Activated naive CD4-positive, alpha-beta T cell treated with anti-CD3 and anti-CD28 coated beads, Interleukin-2, amount 10 ng/mL, durations not matched to agents 7 days and 5 days (primary cell): Measurements from ENCODE around the gene YKT6.

Experiments used
- CTCF ChIA-PET: fragments of 350-600 bp; sonication (Branson Sonifier 250); formaldehyde crosslinking; loops from one replicate; lab custom pipeline; 2021; ENCODE audit warnings: antibody characterized with exemption; lab: Charles Lee
- DNase-seq: peaks from one replicate; pipeline ENCODE4 v3.0.0-alpha.2; 2020
- H3K27ac Mint-ChIP-seq: one replicate; pipeline ENCODE4 v1.8.0; 2021; ENCODE audit warnings: mild to moderate bottlenecking, moderate library complexity, mixed read lengths
- H3K27me3 Mint-ChIP-seq: one replicate; pipeline ENCODE4 v1.8.0; 2021; ENCODE audit warnings: mild to moderate bottlenecking, mixed read lengths
- H3K36me3 Mint-ChIP-seq: one replicate; pipeline ENCODE4 v1.8.0; 2021; ENCODE audit warnings: mixed read lengths
- H3K4me1 Mint-ChIP-seq: one replicate; pipeline ENCODE4 v1.8.0; 2021; ENCODE audit warnings: mixed read lengths
- H3K4me3 Mint-ChIP-seq: one replicate; pipeline ENCODE4 v1.8.0; 2021; ENCODE audit warnings: mild to moderate bottlenecking, moderate library complexity, mixed read lengths
- H3K9me3 Mint-ChIP-seq: one replicate; pipeline ENCODE4 v1.8.0; 2021; ENCODE audit warnings: mixed read lengths

The YKT6 gene

DNA sequence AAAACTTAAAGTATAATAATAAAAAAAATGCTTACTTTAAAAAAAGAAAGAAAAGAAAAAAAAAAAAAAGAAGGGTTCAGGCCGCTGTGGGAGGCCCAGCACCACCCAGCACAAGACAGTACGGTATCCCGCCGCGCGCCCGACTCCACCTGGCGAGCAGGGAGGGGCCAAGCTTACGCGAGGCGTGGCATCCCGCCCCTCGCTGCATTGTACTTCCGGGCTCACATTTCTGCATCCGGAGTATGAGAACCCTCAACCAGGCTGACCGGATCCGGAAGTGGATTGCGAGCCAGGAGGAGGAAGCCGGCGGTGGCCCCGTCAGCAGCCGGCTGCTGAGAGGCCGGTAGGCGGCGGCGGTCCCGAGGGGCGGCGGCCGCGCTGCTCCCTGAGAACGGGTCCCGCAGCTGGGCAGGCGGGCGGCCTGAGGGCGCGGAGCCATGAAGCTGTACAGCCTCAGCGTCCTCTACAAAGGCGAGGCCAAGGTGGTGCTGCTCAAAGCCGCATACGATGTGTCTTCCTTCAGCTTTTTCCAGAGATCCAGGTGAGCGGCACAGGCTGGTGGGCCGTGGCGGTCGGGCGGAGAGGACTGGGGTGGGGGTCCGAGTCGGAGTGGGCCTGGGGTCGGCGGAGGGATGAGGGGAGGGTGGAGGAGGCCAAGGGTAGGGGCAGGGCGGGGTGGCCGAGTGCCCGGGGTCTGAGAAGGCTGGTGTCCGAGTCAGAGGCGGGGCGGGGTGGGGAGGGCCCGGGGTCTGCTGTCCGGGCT is at the start of gene YKT6:
Gene YKT6, plus strand, starts transcription at position 280 of the 763 bp plus-strand sequence. Its CDS starts 158 bp downstream, at position 438.
- CTCF ChIA-PET: interaction anchor here (0.9 to 1.2 kb wide), 2 partner anchors 57 to 364 kb away, joined by 3 to 4 read pairs; no protein-coding TSS in a partner anchor
- Mint-ChIP-seq H3K9me3 (no peaks in the 10 kb centered on the region), H3K4me3 (peak within 1 kb of the TSS; percentile 85), H3K36me3 (peaks cover 14% of the 10 kb centered on the region), H3K4me1 (peaks cover 37% of the 10 kb centered on the region), H3K27me3 (peaks cover 11% of the 10 kb centered on the region), H3K27ac (peak within 1 kb of the TSS; percentile 84)
- DNase-seq: peak; percentile 97

DNA sequence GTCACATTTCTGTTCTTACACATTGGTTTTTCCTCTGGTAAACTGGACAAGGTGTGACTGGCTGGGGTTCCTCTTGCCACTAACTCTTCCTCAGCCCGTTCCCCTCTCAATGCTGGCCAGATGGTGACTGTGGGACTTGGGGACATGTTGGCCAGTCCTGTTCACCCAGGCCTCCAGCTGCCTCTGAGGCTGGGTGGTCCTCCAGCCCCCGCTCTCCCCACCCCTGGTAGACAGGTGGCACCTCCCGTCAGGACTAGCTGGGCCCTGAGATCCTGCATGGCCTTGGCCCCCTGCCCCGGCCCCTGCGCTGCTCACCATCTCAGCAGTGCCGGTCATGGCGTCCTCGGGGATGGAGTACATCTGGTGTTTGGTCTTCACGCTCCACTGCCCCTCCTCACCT is 48.8 kb upstream of the YKT6 start:
- Mint-ChIP-seq H3K27ac (no peak overlapping the region), H3K9me3 (no peaks in the 10 kb centered on the region), H3K27me3 (peaks cover 23% of the 10 kb centered on the region), H3K36me3 (no peaks in the 10 kb centered on the region), H3K4me1 (no peaks in the 10 kb centered on the region), H3K4me3 (no peak overlapping the region)
- CTCF ChIA-PET: no interaction called here
- DNase-seq: peak; percentile 8

DNA sequence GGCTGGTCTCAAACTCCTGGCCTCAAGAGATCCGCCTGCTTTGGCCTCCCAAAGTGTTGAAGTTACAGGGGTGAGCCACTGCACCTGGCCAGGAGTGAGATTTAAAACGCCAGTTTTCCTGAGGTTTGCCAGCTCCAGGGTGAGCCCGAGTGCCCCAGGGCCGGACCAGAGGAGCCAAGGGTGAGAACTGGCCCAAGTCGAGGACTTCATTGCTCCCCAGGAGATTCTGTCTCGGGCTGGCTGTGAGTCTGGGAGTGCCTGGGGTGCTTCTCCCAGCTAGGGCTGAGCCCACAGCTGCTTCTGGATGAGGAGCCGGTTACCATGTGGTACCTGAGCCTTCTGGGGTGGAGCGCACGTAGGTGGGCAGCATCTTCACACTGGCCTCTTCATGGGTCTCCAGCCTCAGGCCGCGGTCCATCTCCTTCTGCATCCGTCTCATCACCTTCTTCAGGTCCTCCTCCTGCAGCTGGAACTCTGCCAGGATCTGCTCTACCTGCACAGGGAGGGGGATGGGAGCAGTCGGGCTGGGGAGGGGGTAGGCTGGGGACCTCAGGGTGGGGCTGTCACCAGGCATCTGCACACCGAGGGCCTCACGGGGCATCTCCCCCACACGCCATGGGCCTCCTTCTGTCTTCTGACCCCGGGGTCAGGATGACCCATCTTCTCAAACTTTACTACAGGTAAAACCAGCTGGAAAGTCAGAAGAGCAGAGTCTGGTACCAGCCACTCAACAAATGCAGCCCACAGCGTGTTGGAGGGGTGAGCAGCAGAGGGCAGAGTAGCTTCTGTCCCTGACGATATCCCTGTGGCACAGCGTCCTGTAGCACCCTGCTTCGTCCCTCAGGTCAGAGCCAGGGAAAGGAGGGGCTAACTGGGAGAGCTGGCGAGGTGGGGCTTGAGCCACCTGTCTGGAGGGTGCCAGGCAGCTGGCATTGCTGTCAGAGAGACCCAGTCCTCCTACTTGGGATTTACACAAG is 47.5 kb upstream of the YKT6 start:
- DNase-seq: no peak
- Mint-ChIP-seq H3K4me1 (no peaks in the 10 kb centered on the region), H3K27ac (no peak overlapping the region), H3K4me3 (no peak overlapping the region), H3K36me3 (no peaks in the 10 kb centered on the region), H3K27me3 (peaks cover 11% of the 10 kb centered on the region), H3K9me3 (no peaks in the 10 kb centered on the region)
- CTCF ChIA-PET: no interaction called here

DNA sequence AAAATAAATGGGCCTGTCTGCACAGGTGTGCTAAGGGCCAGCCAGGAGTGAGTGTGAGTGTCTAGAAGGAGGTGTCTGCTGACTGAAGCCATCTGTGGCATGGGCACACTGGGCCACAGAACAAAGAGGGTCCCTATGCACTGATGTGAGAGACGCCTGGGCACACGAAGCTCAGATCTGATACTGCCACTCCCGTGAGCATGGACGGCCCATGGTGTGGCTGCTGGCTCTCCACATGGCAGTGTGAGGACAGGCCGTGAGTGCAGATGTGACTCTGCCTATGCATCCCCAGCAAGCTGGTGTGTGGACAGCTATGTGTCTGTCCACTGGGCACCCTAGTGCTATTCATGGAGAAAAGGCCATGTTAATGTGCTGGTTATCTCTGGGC is 46.8 kb upstream of the YKT6 start:
- Mint-ChIP-seq H3K4me1 (no peaks in the 10 kb centered on the region), H3K36me3 (no peaks in the 10 kb centered on the region), H3K27ac (no peak overlapping the region), H3K4me3 (no peak overlapping the region), H3K9me3 (no peaks in the 10 kb centered on the region), H3K27me3 (peaks cover 8% of the 10 kb centered on the region)
- no peak for DNase-seq
- CTCF ChIA-PET: interaction anchor here (1.2 kb wide), 1 partner anchor 12 kb away, joined by 3 read pairs; no protein-coding TSS in a partner anchor

DNA sequence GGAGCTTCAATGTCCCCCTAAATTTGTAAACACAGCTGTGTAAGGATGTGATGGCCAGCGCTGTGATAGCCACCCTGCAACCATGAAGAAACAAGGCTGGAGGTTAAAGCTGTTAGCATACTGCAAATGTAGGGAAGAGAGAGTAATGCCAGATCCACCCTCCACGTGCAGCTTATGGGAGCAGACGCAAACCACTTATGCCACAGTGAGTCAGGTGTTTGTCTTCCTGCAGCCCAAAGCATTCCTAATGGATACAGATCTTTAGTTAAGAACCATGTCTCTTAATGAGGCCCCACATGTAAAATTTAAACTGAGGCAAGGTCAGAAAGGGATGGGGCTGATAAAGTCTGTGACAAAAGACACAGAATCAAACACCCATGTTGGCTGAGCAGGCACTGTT is 46.1 kb upstream of the YKT6 start:
- H3K27ac Mint-ChIP-seq: no peak overlapping the region
- H3K27me3 Mint-ChIP-seq: peaks cover 9% of the 10 kb centered on the region
- no peak overlapping the region for H3K4me3 Mint-ChIP-seq
- no peaks in the 10 kb centered on the region for H3K4me1 Mint-ChIP-seq
- H3K36me3 Mint-ChIP-seq: no peaks in the 10 kb centered on the region
- DNase-seq: no peak
- H3K9me3 Mint-ChIP-seq: no peaks in the 10 kb centered on the region
- CTCF ChIA-PET: interaction anchor here (1.2 kb wide), 1 partner anchor 13 kb away, joined by 3 read pairs; no protein-coding TSS in a partner anchor

DNA sequence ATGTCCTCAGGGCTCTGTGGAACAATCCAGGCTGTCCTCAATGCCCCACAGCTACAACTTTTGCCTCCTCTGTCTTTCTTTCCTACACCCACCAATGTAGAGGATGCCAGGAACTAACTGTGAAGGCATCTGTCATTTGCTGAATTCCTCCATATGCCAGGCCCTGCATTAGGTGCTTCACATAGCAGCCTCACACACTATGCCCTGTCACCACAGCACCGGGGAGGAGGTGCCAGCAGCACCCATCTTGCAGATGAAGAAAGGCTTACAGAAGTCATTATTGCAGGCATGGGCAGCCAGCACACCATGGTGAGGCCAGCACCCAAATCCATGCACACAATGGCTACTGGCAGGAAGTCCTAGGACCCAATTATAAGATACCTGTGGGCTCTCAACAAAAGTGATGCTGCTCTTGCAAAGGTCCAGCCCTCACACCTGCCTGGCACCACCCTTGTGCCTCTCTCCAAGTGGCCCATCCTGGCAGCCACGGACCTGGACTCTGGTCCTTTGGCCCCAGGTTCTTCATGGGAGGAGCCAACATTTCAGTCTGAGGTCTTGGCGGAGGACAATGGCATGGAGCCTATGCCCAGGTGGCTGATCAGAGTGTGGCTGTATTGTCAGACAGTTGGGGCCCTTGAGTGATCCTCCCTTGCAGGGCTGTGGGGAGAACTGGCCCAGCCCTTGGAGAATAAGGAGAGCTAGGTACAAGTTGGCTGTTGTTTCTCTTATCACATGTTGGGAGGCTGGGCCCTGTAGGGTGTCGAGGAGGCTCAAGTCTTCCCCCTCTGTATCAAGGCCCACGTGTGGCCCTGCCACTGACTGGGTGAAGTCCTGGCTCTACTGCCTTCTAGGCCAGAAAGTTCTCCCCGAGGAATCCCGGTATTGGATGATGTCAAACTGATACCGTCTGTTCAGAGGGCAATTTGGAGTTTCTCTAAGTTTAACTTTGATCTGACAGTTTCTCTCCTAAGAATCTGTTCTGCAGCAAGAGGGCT is 45.3 kb upstream of the YKT6 start:
- H3K27me3 Mint-ChIP-seq: peaks cover 12% of the 10 kb centered on the region
- DNase-seq: peak; percentile 15
- CTCF ChIA-PET: interaction anchor here (1.2 kb wide), 1 partner anchor 14 kb away, joined by 3 read pairs; no protein-coding TSS in a partner anchor
- H3K27ac Mint-ChIP-seq: no peak overlapping the region
- no peaks in the 10 kb centered on the region for H3K36me3 Mint-ChIP-seq
- no peaks in the 10 kb centered on the region for H3K9me3 Mint-ChIP-seq
- H3K4me3 Mint-ChIP-seq: no peak overlapping the region
- H3K4me1 Mint-ChIP-seq: no peaks in the 10 kb centered on the region

DNA sequence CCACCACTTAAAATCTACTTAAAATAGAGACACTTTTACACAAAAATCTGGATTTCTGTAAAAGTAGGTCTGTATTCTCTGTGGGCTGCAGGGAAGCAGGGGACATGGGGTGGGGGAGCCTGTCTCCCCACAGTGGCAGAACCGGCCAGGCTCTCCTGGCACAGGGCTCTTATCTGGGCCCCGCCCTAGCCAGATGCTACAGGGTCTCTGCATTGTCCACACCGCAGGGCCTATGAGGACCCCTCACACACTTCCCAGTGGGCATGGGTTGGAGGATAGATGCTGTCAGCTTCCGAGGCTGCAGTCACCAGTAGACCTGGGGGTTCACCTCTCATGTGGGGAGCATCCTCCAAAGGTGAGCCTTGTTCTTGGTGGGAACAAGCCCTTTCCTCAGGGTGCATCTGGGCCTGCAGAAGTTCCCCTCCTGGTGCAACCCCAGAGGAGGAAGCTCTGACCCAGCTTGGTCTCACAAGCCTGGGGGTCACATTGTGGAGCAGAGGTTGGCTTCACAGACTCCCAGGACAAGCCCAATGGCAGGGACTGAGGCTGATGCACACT is 44.2 kb upstream of the YKT6 start:
- H3K27me3 Mint-ChIP-seq: peaks cover 17% of the 10 kb centered on the region
- no peaks in the 10 kb centered on the region for H3K9me3 Mint-ChIP-seq
- H3K27ac Mint-ChIP-seq: no peak overlapping the region
- H3K4me1 Mint-ChIP-seq: no peaks in the 10 kb centered on the region
- CTCF ChIA-PET: no interaction called here
- H3K4me3 Mint-ChIP-seq: no peak overlapping the region
- no peaks in the 10 kb centered on the region for H3K36me3 Mint-ChIP-seq
- peak; percentile 14 for DNase-seq

DNA sequence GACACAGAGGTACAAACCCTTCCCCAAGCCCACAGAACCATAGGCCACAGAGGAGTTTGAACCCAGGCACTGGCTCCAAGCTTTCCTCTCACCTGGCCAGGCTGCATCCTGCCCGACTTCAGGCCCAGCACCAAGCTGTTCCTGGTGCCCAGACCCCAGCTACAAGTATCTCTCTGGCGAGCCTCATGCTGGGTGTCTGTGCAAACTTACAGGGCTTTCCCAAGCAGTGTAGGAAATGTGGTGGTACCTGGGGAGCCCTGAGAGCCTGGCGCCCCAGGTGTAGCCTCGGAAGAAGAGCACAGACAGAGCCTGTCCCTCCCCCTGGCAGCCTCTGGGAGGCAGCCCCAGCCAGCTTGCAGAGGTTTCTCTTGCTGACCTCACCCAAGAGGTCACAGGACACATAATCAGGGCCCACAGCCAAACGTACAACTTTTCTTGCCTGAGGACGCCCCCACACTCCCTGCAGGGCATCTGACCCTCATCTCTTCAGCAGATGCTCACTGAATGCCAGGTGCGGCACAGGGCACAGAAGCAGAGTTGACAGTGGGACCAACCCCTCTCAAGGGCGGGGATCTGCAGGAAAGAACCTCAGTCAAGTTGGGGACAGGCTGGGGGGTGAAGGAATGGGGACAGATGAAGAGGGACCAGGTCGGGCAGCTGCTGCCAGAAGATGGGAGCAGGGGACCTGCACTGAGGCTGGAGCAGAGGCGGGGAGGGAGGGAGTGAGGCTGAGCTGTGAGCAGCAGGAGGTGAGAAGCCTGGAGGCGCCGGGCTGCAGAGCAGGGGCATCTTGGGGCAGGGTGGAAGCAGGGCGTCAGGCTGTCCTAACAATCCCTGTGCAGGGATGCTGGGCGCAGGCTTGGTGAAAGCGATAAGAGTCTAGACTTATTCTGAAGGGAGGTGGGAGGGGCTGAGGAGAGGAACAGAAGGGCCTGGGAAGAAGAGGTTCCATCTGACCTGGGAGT is 43.4 kb upstream of the YKT6 start:
- Mint-ChIP-seq H3K36me3 (no peaks in the 10 kb centered on the region), H3K27me3 (peaks cover 21% of the 10 kb centered on the region), H3K4me3 (no peak overlapping the region), H3K4me1 (no peaks in the 10 kb centered on the region), H3K9me3 (no peaks in the 10 kb centered on the region), H3K27ac (no peak overlapping the region)
- peak; percentile 14 for DNase-seq
- CTCF ChIA-PET: no interaction called here

DNA sequence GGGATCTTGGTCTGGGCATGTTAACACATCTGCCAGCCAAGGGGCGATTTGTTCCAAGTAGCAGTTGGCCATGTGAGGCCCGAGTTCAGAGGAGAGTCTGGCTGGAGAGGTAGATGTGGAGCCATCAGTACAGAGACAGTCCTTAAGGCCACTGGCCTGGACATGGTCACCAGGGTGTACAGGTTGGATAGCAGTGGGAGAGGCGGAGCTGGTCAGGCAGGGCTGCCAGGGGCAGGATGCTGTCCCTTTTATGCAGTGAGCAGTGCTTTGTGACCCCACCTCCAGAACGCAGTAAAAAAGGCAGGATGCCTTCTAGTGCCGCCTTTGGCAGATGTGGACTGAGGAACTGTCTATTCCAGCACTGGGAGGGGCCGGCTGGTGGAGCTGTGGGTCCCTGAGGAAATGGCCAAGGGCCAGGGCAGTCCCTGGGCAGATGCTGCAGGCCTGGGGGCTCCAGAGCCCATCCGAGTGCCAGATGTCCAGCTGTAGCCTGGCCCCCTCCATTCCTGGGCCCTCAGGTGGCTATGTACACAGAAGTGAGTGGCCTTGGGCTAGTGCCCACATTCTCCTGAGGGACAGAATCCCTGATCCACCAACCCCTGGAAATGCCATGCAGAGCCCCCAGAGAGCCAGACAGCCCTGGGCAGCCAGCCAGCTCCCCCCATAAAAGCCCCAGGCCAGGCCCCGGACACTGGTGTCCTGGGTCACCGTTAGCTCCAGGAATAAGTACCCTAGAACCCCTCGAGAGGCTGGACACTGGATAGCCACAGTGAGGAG is 42.5 kb upstream of the YKT6 start:
- no peak overlapping the region for H3K4me3 Mint-ChIP-seq
- H3K27ac Mint-ChIP-seq: no peak overlapping the region
- CTCF ChIA-PET: no interaction called here

DNA sequence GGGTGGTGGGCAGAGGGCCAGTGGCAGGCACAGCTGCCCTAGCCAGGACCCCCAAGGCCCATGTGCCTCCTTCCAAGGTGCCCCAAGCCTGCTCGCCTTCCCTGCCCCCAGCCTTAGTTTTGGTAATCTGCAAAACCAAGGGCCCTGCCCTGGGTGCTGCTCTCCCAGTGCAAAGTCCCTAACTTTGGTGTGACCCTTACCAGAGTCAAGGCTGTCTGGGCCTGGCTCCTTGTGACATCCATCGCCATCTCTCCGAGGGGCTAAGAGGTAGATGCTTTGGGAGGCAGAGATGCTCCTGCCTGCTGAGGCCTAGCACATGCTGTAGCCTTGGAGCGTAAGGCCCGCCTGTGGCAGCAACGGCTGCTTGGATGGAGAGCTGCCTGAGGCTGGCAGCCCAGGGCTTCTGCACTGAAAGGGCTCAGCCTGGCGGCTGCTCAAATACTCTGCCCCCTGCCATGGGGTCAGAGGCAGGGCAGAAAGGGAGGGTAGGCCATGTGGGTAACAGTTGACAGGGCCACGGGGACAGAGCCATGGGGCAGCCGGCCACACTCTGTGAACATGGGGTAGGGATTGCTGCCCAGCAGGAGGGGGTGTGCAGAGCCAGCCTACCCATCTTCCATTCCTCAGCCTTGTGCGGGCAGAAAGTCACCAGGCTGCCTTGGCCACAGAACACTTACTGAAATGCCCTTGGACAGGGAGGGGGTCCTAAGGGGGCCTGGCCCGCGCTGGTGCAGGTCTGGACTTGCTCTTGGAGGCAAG is 41.7 kb upstream of the YKT6 start:
- CTCF ChIA-PET: no interaction called here
- DNase-seq: no peak
- H3K4me1 Mint-ChIP-seq: no peaks in the 10 kb centered on the region

More for the DNA sequence above, 42.5 kb upstream of the YKT6 start:
- H3K9me3 Mint-ChIP-seq: no peaks in the 10 kb centered on the region
- DNase-seq: peak; percentile 13
- H3K27me3 Mint-ChIP-seq: peaks cover 29% of the 10 kb centered on the region
- no peaks in the 10 kb centered on the region for H3K36me3 Mint-ChIP-seq
- H3K4me1 Mint-ChIP-seq: no peaks in the 10 kb centered on the region

DNA sequence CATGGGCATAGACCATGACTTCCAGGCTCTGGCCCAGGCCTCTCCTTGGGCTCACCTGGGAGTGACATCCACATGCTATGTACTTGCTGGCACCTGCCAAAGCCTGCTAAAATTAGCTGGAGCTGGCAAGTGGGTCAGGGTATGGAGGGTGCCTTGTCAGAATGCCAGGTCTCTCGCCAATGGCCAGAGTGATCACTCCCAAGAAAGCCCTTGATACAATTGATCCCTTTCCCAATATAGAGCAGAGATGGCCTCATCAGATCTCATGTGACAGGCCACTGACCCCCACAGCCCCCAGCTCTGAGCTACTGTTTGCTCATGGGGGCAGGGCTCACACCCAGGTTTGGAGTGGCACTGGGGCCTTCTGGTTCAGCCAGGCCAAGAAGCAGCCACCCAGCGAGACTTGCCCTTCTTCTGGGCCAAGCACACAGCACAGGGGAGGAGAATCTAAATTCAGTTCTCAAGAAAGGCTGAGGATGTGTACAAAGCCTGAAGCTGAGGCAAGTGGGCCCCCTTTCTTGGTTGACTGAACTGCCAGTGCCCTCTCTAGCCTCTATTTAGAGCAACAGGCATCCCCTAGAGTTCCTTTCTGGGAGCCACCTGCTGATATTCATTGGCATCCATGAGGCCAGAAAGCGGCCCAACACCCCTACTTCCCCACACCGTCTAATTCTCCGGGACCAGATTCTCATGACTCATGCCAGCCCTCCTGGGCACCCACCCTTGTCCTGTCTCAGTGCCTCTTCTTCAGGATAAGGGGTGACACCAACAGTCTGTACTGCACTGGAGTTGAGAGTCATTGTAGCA is 40.8 kb upstream of the YKT6 start:
- Mint-ChIP-seq H3K9me3 (no peaks in the 10 kb centered on the region), H3K4me1 (no peaks in the 10 kb centered on the region), H3K27ac (no peak overlapping the region), H3K36me3 (no peaks in the 10 kb centered on the region), H3K27me3 (peaks cover 37% of the 10 kb centered on the region), H3K4me3 (no peak overlapping the region)
- no peak for DNase-seq
- CTCF ChIA-PET: no interaction called here

More for the DNA sequence above, 41.7 kb upstream of the YKT6 start:
- H3K27me3 Mint-ChIP-seq: peaks cover 36% of the 10 kb centered on the region
- no peaks in the 10 kb centered on the region for H3K36me3 Mint-ChIP-seq
- no peak overlapping the region for H3K27ac Mint-ChIP-seq
- no peaks in the 10 kb centered on the region for H3K9me3 Mint-ChIP-seq
- no peak overlapping the region for H3K4me3 Mint-ChIP-seq
